ENCODE results near the gene CDC42EP3.

The CDC42EP3 gene

GRCh38 chr2:37614061-37614738 is 57.2 kb downstream of the CDC42EP3 start:
- no peak for DNase-seq

GRCh38 chr2:37612382-37612781 is 59.1 kb downstream of the CDC42EP3 start:
- DNase-seq, result no peak

- no peak for DNase-seq
Observed at GRCh38 chr2:37610638-37611289, 60.7 kb downstream of the CDC42EP3 start.

- no peak for DNase-seq
Observed at GRCh38 chr2:37609782-37610181, 61.7 kb downstream of the CDC42EP3 start.

- DNase-seq, result no peak
Observed at GRCh38 chr2:37604716-37605115, 66.7 kb downstream of the CDC42EP3 start.

GRCh38 chr2:37602702-37603101 is 68.7 kb downstream of the CDC42EP3 start:
- no peak for DNase-seq

GRCh38 chr2:37602040-37602439 is 69.4 kb downstream of the CDC42EP3 start:
- no peak for DNase-seq

GRCh38 chr2:37601569-37601968 is 69.9 kb downstream of the CDC42EP3 start:
- DNase-seq, result no peak

- DNase-seq, result no peak
Observed at GRCh38 chr2:37600735-37601134, 70.7 kb downstream of the CDC42EP3 start.

GRCh38 chr2:37599688-37600525 is 71.5 kb downstream of the CDC42EP3 start:
- peak; percentile 23 for DNase-seq

- DNase-seq, result no peak
Observed at GRCh38 chr2:37593694-37594093, 77.7 kb downstream of the CDC42EP3 start.

GRCh38 chr2:37593024-37593423 is 78.4 kb downstream of the CDC42EP3 start:
- no peak for DNase-seq
